ENCODE data around the gene TENM4. TPM values are rescaled to one million over a fixed set of nuclear protein-coding genes. Genes with fewer than 3 reads are reported as not detected.

The TENM4 gene
- total and polyA plus RNA-seq, 2 of the 8 experiments (the other 6 are each of a cell fraction or from before 2014, with no cell fraction given): 3.5 to 7.2 TPM

GRCh38 chr11:78906566-78906965, 534.3 kb downstream of the TENM4 start:
- Histone ChIP-seq H3K14ac (ENCODE audit: insufficient read length) (no peak overlapping the region), H3K56ac (replicated peaks; ENCODE audit: insufficient read length, low read depth, low read length) (no peak overlapping the region), H3K79me1 (ENCODE audit: low read depth, low read length) (no peaks in the 10 kb centered on the region), H3K9me3 (ENCODE audit: insufficient read depth in 2 of 2, low read depth in 1 of 2, low read length in 1 of 2) (no peaks in the 10 kb centered on the region), H3K4me1 (replicated peaks in 1 of 4; ENCODE audit: control insufficient read depth in 3 of 4, insufficient read depth in 4 of 4, low read length in 3 of 4) (no peaks in the 10 kb centered on the region), H2AK5ac (ENCODE audit: low read depth, low read length) (no peak overlapping the region), H2BK15ac (ENCODE audit: low read length) (no peak overlapping the region), H2BK20ac (ENCODE audit: low read length) (no peak overlapping the region), H3K4ac (replicated peaks; ENCODE audit: insufficient read length, low read depth, low read length) (no peak overlapping the region), H3K23ac (ENCODE audit: insufficient read length) (no peak overlapping the region), H3K4me2 (ENCODE audit: insufficient read depth in 1 of 2, low read depth in 2 of 2, low read length in 2 of 2) (no peak overlapping the region), H3K27me3 (replicated peaks in 1 of 4; ENCODE audit: control insufficient read depth in 3 of 4, extremely low read depth in 1 of 4, insufficient read depth in 3 of 4, low read length in 3 of 4) (no peaks in the 10 kb centered on the region), H2AFZ (ENCODE audit: low read length) (no peak overlapping the region), H4K20me1 (replicated peaks in 1 of 2; ENCODE audit: control insufficient read depth in 1 of 2, insufficient read depth in 2 of 2, low read length in 2 of 2) (no peaks in the 10 kb centered on the region), H3K23me2 (ENCODE audit: low read depth, low read length) (no peaks in the 10 kb centered on the region), H3K4me3 (ENCODE audit: extremely low read depth in 1 of 4, insufficient read depth in 2 of 4, low read depth in 3 of 4, low read length in 4 of 4) (no peak overlapping the region), H2BK12ac (ENCODE audit: low read depth, low read length) (no peak overlapping the region), H3K9ac (replicated peaks in 1 of 4; ENCODE audit: extremely low read depth in 1 of 4, low read depth in 3 of 4, low read length in 3 of 4) (no peak overlapping the region), H4K8ac (ENCODE audit: extremely low read depth, insufficient read depth, low read length) (no peak overlapping the region), H2BK120ac (replicated peaks; ENCODE audit: low read depth, low read length) (no peak overlapping the region), H2BK5ac (ENCODE audit: low read depth, low read length) (no peak overlapping the region), H3K36me3 (ENCODE audit: control insufficient read depth in 2 of 4, insufficient read depth in 4 of 4, low read length in 3 of 4) (no peaks in the 10 kb centered on the region), H3K79me2 (ENCODE audit: control insufficient read depth in 1 of 2, insufficient read depth in 2 of 2, low read length in 2 of 2) (no peaks in the 10 kb centered on the region), H3K27ac (ENCODE audit: low read depth, low read length) (no peak overlapping the region), H3K18ac (ENCODE audit: extremely low read depth, low read length) (no peak overlapping the region), H4K5ac (ENCODE audit: insufficient read length, low read depth, low read length) (no peak overlapping the region), H4K91ac (replicated peaks; ENCODE audit: insufficient read length, low read length) (no peak overlapping the region)
- ChIA-PET POLR2A (ENCODE audit: partially characterized antibody) (interaction anchor here (0.7 kb wide), 1 partner anchor 24 kb away, joined by 3 read pairs; no protein-coding TSS in a partner anchor), CTCF (ENCODE audit: partially characterized antibody) (interaction anchor here (0.6 to 1.9 kb wide), 4 partner anchors 105 to 310 kb away, joined by 3 to 4 read pairs (median 3); no protein-coding TSS in a partner anchor)
- no peak for FAIRE-seq
- WGBS, 2 experiments (ENCODE audit: extremely low coverage in 1 of 2, insufficient coverage in 1 of 2, insufficient read length in 1 of 2, insufficient replicate concordance in 2 of 2, low coverage in 1 of 2, low lambda C conversion rate in 2 of 2, missing lambda C conversion rate in 1 of 2): 64% methylated on average over 1 of the region's 1 CpG; no CpG with 5 or more reads in 1 of the 2 experiments
- no peak for TF ChIP-seq MAX (IDR thresholded peaks at IDR 0.05)
- no peak for TF ChIP-seq SUZ12 (IDR thresholded peaks at IDR 0.05; ENCODE audit: low read length)
- TF ChIP-seq RFX5 (IDR thresholded peaks at IDR 0.05; ENCODE audit: borderline replicate concordance, low read depth, low read length): no peak
- TF ChIP-seq EZH2 (IDR thresholded peaks at IDR 0.05; ENCODE audit: low read depth, low read length, severe bottlenecking): no peak
- TF ChIP-seq CREB1 (IDR thresholded peaks at IDR 0.05): no peak
- no peak for TF ChIP-seq CTCF (IDR thresholded peaks at IDR 0.05; ENCODE audit: control extremely low read depth in 1 of 3, insufficient read depth in 1 of 3, low read depth in 1 of 3, low read length in 3 of 3)
- TF ChIP-seq SP1 (IDR thresholded peaks at IDR 0.05; ENCODE audit: low read depth, low read length): no peak
- no peak for TF ChIP-seq GTF2F1 (IDR thresholded peaks at IDR 0.05; ENCODE audit: borderline replicate concordance, low read depth, low read length)
- no peak for TF ChIP-seq CHD2 (IDR thresholded peaks at IDR 0.05; ENCODE audit: low read length)
- TF ChIP-seq SP4 (IDR thresholded peaks at IDR 0.05; ENCODE audit: low read length): no peak
- TF ChIP-seq TCF12 (IDR thresholded peaks at IDR 0.05; ENCODE audit: low read depth, low read length): no peak
- TF ChIP-seq FOSL1 (IDR thresholded peaks at IDR 0.05; ENCODE audit: insufficient read depth, low read depth, low read length): no peak
- no peak for TF ChIP-seq EGR1 (IDR thresholded peaks at IDR 0.05; ENCODE audit: borderline replicate concordance, low read depth, low read length)
- no peak for DNase-seq (ENCODE audit: low read depth in 1 of 2, low spot score in 2 of 2)
